G401 (cell line): Measurements from ENCODE around the gene RB1. TPM values are rescaled to one million over a fixed set of nuclear protein-coding genes. Genes with fewer than 3 reads are reported as not detected.

Experiments used
- DNase-seq: peaks from one replicate; pipeline ENCODE4 v3.0.0-alpha.2; 2015; ENCODE audit warnings: low spot score
- in situ Hi-C: cut with HindIII; loops from 2 replicates; pipeline ENCODE4 v1.10.0; 2016; ENCODE audit warnings: low sequenced_read_pairs, mixed read lengths
- total RNA-seq: library from RNA; depleted of rRNA; stranded (reverse); fragments of >200 nt; shearing (Covaris generic); gene quantifications from 2 replicates; pipeline ENCODE4 v1.2.3, GENCODE V29; 2014

RB1 gene
- total RNA-seq, 1 experiment from 2014 or later = 24.8 TPM

DNA sequence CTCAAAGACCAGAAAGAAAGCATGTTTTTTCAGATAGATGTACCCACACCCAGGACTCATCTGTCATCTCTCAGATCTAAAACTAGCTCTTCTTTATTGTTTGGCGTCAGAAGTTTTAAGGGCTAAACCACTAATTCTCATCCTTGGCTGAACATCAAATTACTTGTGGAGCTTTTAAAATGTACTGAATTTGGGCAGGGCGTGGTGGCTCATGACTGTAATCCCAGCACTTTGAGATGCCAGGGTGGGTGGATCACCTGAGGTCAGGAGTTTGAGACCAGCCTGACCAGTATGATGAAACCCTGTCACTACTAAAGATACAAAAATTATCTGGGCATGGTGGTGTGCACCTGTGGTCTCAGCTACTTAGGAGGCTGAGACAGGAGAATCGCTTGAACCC, 181.9 kb downstream of the RB1 start:
- in situ Hi-C loops = no loop called here

GRCh38 chr13:48486362-48486761, 182.8 kb downstream of the RB1 start:
- DNase-seq = no peak
- in situ Hi-C loops = no loop called here

More for the DNA sequence above, 181.9 kb downstream of the RB1 start:
- no peak for DNase-seq

GRCh38 chr13:48486836-48487235, 183.3 kb downstream of the RB1 start:
- in situ Hi-C loops = no loop called here

GRCh38 chr13:48487968-48488367, 184.4 kb downstream of the RB1 start:
- no peak for DNase-seq
- in situ Hi-C loops = no loop called here

More at GRCh38 chr13:48486836-48487235, 183.3 kb downstream of the RB1 start:
- no peak for DNase-seq

DNA sequence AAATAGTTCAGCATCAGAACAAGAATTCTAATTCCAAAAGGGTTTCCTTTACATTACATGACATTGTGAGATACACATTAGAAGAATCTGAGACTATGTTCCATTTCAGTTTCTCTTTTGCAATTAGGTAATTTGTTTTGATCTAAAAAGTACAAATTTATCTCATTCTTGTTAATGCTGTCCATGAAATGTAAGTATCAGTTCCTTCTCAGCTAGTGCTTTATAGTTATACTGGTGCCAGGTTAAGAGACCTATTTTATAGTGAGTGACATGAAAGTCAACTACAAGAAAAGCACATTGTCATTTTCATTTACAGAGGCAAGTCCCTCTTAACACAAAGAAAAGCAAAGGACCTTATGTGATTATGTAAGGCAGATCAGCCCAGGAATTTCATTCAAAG, 185.4 kb downstream of the RB1 start:
- DNase-seq = no peak
- in situ Hi-C loops = no loop called here

- no peak for DNase-seq
- in situ Hi-C loops = loop anchor here (10.0 kb wide), 1 partner anchor 75 kb away; no protein-coding TSS in a partner anchor
Observed at GRCh38 chr13:48489666-48490065, 186.1 kb downstream of the RB1 start.

DNA sequence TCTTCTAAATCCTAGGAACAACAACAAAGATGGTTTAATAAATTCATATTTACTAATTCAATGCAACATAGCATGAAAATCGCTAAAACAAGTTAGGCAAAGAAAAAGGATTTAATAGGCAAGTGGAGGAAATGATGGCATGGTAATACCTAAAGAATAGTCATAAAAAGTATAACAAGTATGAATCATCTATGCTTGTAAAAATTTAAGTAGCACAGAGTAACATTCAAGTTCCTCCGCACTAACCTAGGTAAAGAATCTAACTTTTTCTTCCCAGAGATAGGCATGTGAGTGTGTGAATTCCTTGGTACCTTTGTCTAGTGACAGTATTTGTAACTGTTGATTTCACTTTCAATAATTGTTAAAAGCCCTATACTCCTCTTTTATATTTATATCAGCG, 186.7 kb downstream of the RB1 start:
- no peak for DNase-seq
- in situ Hi-C loops = loop anchor here (10.0 kb wide), 1 partner anchor 75 kb away; no protein-coding TSS in a partner anchor

DNA sequence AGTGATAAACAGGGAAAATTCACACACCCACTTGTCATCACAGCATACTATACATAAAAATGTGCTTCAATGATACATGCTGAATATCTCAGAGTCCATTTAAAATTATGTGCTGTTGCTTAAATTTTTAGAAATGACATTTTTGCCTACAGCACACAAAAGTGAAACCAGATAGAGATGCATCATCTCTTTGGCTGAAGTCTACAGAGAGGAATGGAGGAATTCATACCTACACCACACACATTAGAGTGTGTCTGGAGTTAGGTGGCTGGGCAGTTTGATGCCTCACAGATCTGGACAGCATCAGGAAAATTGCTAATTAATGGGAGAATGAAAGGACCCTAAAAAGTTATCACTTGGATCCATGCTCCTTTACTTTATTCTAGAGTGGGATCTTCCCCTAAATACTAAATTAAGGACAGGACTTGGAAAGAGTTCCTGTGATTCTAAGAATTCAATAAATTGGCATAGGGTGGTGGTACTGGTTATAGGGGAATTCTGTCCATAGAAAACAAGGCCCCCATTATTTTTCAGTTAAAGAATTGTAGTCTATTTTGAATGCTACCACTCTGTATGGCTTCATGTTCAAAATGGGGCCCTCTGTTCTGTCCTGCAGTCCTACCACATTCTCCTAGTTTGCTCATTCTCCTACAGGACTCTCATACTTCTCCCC, 188.0 kb downstream of the RB1 start:
- DNase-seq = no peak

DNA sequence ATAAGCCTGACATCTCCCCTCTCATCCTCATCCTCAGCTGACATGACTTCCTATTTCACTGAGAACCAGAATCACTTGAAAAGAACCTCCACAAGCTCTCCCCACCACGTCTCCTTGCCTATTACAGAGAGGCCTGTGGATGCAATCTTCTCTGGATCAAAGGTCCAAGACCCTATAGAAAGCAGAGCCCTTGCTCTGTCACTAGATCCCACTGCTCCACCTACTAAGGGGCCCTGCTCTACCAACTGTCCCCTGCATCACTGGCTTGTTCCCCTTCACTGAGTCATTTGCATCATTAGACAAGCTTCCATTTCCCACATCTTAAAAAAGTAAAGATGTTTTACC, 188.5 kb downstream of the RB1 start:
- in situ Hi-C loops = loop anchor here (10.0 kb wide), 1 partner anchor 73 kb away; no protein-coding TSS in a partner anchor

More for the DNA sequence above, 188.0 kb downstream of the RB1 start:
- in situ Hi-C loops = loop anchor here (10.0 kb wide), 1 partner anchor 73 kb away; no protein-coding TSS in a partner anchor

DNA sequence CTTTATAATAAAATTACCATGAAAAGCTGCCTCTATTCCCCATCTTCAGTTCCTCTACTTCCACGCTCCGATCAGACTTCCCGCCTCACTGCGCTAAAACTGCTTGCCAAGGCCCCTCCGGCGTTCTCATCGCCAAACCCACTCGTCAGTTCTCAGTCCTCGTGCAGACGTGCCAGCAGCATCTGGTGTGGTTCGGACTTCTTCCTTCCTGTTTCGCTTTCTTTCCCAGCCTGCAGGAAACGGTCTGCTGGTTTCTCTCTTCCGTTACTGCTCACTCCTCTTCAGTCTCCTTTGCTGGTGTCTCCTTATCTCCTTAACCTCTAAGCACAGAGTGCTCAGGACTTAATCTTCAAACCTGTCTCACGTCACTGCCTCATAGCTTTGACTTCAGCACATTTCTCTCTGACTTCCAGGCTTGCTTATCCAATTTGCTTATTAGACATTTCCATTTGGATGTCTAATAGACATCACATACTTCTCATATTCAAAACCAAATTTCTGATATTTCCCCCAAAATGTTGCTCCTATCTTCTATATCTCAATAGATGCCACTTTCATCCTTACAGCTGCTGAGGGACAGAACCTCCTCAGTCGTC, 189.0 kb downstream of the RB1 start:
- in situ Hi-C loops = loop anchor here (10.0 kb wide), 1 partner anchor 72 kb away; no protein-coding TSS in a partner anchor
- peak; percentile 56 for DNase-seq

More for the DNA sequence above, 188.5 kb downstream of the RB1 start:
- peak; percentile 9 for DNase-seq

DNA sequence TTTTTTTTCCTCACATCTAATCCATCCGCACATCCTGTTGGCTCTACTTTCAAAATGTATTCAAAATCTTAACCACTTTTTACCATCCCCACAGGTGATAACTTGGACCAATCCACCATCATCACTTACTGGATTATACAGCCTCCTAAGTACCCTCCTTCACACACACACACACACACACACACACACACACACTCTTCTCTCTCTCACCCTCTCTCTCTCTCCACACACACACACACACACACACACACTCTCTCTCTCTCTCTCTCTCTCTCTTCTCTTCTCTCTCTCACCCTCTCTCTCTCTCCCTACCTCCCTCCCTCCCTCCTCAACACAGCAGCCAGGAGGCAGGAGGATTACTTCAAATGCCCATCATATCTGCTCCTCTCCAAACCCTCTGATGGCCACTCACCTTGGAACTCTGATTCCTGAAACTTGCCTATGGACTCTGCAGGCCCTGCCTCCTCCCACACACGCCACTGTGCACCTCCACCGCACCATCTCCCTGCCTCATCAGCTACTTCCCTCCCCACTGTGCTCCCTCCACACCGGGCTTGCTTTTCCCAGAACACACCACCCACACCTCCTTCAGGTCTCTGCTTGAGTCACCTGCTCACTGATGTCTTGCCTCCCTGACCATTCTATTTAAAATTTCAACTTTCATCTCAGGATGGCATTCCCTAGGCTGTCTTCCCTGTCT, 189.7 kb downstream of the RB1 start:
- DNase-seq = no peak
- in situ Hi-C loops = loop anchor here (10.0 kb wide), 1 partner anchor 72 kb away; no protein-coding TSS in a partner anchor

DNA sequence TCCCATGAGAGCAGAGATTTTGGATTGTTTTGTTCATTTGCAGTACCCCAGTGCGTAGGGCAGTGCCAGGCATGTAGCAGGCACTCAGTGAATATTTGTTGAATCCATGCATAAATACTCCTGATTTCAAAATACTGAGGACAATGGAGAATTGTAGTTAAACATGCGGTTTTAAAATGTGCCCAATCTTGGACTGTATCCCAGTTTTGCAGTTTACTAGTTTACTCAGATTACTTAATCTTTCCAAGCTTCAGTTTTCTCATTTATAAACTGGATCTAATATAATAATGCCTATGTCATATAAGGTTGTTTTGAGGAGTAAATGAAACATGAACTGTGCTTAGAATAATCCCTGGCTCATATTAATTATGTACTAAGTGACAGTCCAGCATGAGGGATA, 190.3 kb downstream of the RB1 start:
- DNase-seq = no peak
- in situ Hi-C loops = loop anchor here (10.0 kb wide), 1 partner anchor 71 kb away; no protein-coding TSS in a partner anchor

DNA sequence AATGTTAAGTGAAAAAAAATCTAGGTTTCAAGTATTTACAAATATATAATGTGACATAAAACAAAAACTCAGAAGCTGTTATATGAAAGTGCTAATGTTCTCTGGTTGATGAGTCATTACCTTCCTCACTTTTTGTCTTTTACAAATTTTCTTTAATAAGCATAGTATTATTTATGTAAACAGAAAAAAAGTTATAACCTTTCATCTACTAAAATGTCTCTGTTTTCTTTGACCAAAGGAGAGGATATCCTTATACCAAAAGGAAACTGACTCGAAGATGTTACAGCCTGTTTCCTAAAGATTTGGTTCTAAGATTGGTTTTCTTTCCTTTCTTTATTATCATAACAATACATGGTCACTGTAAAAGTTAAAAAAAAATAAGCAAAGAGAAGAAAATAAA, 191.3 kb downstream of the RB1 start:
- in situ Hi-C loops = loop anchor here (10.0 kb wide), 1 partner anchor 70 kb away; no protein-coding TSS in a partner anchor
- no peak for DNase-seq

DNA sequence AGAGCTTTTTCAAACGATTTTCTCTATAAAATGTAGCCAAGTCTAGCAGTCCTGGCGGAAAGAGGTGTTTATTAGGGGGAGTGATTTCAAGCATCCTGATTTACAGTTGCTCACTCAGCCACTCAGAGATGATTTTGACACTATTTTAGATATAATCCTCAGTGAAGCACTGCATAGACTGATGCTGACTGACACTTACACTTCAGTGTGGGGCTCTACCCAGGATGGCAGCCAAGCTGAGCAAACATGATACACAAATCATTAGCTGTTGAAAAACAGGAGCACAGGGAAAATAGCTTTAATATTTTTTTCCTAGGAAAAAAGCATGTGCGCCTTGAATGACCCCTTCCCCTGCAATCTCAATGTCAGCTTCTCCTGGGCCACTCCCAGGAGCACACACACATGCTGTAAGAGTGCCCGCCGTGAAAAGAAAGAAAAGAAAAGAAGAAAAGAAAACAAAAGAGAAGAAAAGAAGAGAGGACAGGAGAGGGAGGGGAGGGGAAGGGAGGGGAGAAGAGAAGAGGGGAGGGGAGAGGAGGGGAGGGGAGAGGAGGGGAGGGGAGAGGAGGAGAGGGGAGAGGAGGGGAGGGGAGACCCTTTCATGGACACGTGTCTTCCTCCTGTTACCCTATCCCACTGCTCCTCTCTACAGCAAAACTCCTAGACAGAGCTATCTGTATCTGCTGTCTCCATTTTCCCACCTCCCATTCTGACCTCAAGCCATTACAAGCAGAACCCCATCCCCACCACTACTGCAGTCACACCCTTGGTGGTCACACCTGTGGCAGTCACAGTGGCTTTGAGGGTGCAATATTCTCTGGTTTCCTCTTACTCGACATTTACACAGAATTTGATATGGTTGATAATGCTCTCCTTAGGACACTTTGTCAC, 193.0 kb downstream of the RB1 start:
- DNase-seq = no peak
- in situ Hi-C loops = loop anchor here (10.0 kb wide), 1 partner anchor 68 kb away; no protein-coding TSS in a partner anchor

- in situ Hi-C loops = loop anchor here (10.0 kb wide), 1 partner anchor 67 kb away; no protein-coding TSS in a partner anchor
- DNase-seq = no peak
Observed at GRCh38 chr13:48497669-48498068, 194.1 kb downstream of the RB1 start.

GRCh38 chr13:48500652-48501197, 197.2 kb downstream of the RB1 start:
- DNase-seq = no peak
- in situ Hi-C loops = no loop called here

GRCh38 chr13:48501705-48502104, 198.2 kb downstream of the RB1 start:
- in situ Hi-C loops = no loop called here
- no peak for DNase-seq

- no peak for DNase-seq
- in situ Hi-C loops = no loop called here
Observed at GRCh38 chr13:48502601-48503319, 199.2 kb downstream of the RB1 start.
